Fibroblast of lung (primary cell): ENCODE data around the gene TRIP12. TPM values are rescaled to one million over a fixed set of nuclear protein-coding genes. Genes with fewer than 3 reads are reported as not detected.

Experiments
- DNase-seq, 2 donors: peaks; one replicate each; pipeline versions ENCODE4 v3.0.0 to v3.0.0-alpha.2; 2010; ENCODE audit warnings: low read depth in 2 of 2
- H2AFZ ChIP-seq: 2 replicates; pipeline ENCODE4 v1.5.1; 2012; ENCODE audit warnings: low read length, control low read depth, inconsistent platforms
- H3K27ac ChIP-seq: 2 replicates; pipeline ENCODE4 v1.5.1; 2011; ENCODE audit warnings: low read length, control low read depth; ENCODE audit not compliant: insufficient read depth
- H3K27me3 ChIP-seq: 2 replicates; pipeline ENCODE4 v1.5.1; 2011; ENCODE audit warnings: mild to moderate bottlenecking, low read length; ENCODE audit not compliant: control insufficient read depth, insufficient read depth
- H3K36me3 ChIP-seq: 2 replicates; pipeline ENCODE4 v1.5.1; 2011; ENCODE audit warnings: low read length; ENCODE audit not compliant: control insufficient read depth, insufficient read depth
- H3K4me1 ChIP-seq: 2 replicates; pipeline ENCODE4 v1.5.1; 2011; ENCODE audit warnings: low read length; ENCODE audit not compliant: control insufficient read depth, insufficient read depth; ENCODE audit errors: extremely low read depth
- H3K4me2 ChIP-seq: 2 replicates; pipeline ENCODE4 v1.5.1; 2011; ENCODE audit warnings: low read length, control low read depth; ENCODE audit not compliant: insufficient read depth; ENCODE audit errors: extremely low read depth
- H3K4me3 ChIP-seq, 4 experiments: fragments of 200-600 bp in 1 of 4; sonication (generic) in 1 of 4; replicated peaks in 1 of 4; 2 replicates each; pipeline ENCODE4 v1.5.1; 2011 to 2016; ENCODE audit warnings: low read length in 4 of 4, low read depth in 3 of 4, mild to moderate bottlenecking in 3 of 4, control low read depth in 2 of 4, inconsistent platforms in 1 of 4, mixed read lengths in 1 of 4; ENCODE audit not compliant: insufficient read depth in 1 of 4; ENCODE audit errors: control extremely low read depth in 1 of 4
- H3K79me2 ChIP-seq: 2 replicates; pipeline ENCODE4 v1.5.1; 2012; ENCODE audit warnings: mild to moderate bottlenecking, low read length, inconsistent platforms; ENCODE audit not compliant: control insufficient read depth, insufficient read depth
- H3K9ac ChIP-seq: 2 replicates; pipeline ENCODE4 v1.5.1; 2011; ENCODE audit warnings: mild to moderate bottlenecking, low read length, control low read depth; ENCODE audit not compliant: insufficient read depth
- H3K9me3 ChIP-seq: 2 replicates; pipeline ENCODE4 v1.5.1; 2012; ENCODE audit warnings: low read depth, low read length; ENCODE audit not compliant: control insufficient read depth, insufficient read depth
- H4K20me1 ChIP-seq: 2 replicates; pipeline ENCODE4 v1.5.1; 2011; ENCODE audit warnings: low read length; ENCODE audit not compliant: control insufficient read depth, insufficient read depth; ENCODE audit errors: extremely low read depth
- CTCF ChIP-seq, 2 donors: IDR thresholded peaks in 1 of 2; conservative IDR thresholded peaks in 1 of 2; 1 replicate in 1 of 2; 2 replicates in 1 of 2; pipeline ENCODE4 v1.5.1; 2011 to 2012; ENCODE audit warnings: low read length in 2 of 2, control low read depth in 1 of 2, inconsistent platforms in 1 of 2, low read depth in 1 of 2, mild to moderate bottlenecking in 1 of 2
- EZH2 ChIP-seq: IDR thresholded peaks from 2 replicates; pipeline ENCODE4 v1.5.1; 2012; ENCODE audit warnings: low read length, control low read depth, mild to moderate bottlenecking; ENCODE audit errors: missing control alignments
- polyA plus RNA-seq, 2 donors: library from polyadenylated mRNA; depleted of rRNA in 1 of 2; stranded (reverse) in 1 of 2; unstranded in 1 of 2; fragments of >200 nt; gene quantifications; 2 replicates each; pipeline ENCODE4 v1.2.1, GENCODE V29; 2011 to 2012; ENCODE audit warnings: missing spikeins in 1 of 2
- total RNA-seq: library from RNA; depleted of rRNA; stranded (reverse); fragments of >200 nt; gene quantifications from 2 replicates; pipeline ENCODE4 v1.2.1, GENCODE V29; 2014

Gene TRIP12
- total and polyA plus RNA-seq, 2 donors (not counting 1 experiment from before 2014, with no cell fraction given), result 122 to 277 TPM

DNA sequence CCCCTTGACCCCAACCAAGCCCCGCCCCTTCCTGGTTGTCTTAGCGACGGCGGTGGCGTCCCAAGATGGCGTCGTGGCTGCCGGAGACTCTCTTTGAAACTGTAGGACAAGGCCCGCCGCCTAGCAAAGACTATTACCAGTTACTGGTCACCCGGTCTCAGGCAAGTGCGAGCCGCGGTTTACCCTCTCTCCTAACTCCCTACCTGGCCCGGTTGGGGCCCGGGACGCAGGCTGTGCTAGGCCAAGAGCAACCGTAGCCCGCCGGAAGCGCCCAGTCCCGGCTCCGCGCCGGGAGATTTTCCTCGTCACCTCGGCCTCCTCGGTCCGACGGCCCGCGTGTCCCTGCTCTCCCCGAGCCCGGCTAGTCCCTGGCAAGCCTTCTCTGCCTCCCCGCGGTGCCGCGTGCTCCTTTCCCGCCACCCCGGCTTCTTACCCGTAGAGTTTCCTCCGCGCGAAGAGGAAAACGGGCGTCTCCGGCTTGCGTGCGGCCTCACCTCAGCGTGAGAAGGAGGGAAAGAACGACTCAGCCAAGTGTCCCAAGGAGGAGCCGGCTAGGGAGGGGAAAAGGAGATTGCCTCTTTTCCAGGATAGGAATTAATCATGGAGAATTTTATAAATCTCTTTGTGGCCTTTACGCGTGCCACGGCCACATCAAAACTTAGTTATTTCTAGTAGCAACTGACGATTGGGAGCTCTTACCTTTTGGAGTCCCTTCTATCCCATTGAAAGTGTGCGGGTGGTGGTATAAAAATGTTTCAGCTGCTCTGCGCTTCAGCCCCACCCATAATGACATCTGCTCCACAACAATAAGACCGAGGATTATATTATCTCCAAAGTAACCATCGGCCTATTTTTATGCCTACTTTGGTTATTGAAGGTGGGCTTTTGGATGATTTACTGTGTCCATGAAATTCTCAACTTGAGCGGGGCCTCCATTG lies 909 bp upstream of the TRIP12 start, which contains the start of gene FBXO36:
FBXO36 (plus strand) TSS at position 55 of the 938 bp plus-strand sequence; CDS start at position 66, 11 bp downstream.
- H3K27me3 ChIP-seq, result no peaks in the 10 kb centered on the region
- no peaks in the 10 kb centered on the region for H3K9me3 ChIP-seq
- no peaks in the 10 kb centered on the region for H4K20me1 ChIP-seq
- H3K36me3 ChIP-seq, result peaks cover 1% of the 10 kb centered on the region
- peak within 1 kb of the TSS; percentile 97 for H3K27ac ChIP-seq
- peak within 1 kb of the TSS; percentile 98 for H2AFZ ChIP-seq
- peaks cover 3% of the 10 kb centered on the region for H3K4me1 ChIP-seq
- H3K9ac ChIP-seq, result peak within 1 kb of the TSS; percentile 93
- peaks cover 43% of the 10 kb centered on the region for H3K79me2 ChIP-seq
- TF ChIP-seq CTCF (conservative IDR thresholded peaks at IDR 0.05 in 1 of 2, IDR thresholded peaks at IDR 0.05 in 1 of 2; ENCODE audit: low read depth in 1 of 2, low read length in 2 of 2), result no peak
- no peak for TF ChIP-seq EZH2
- peak within 1 kb of the TSS; percentile 64 for H3K4me2 ChIP-seq
- peak within 1 kb of the TSS; percentile 85 to 97 (median 92) for H3K4me3 ChIP-seq
- peak in 1 of 2 donors; percentile 64 for DNase-seq

DNA sequence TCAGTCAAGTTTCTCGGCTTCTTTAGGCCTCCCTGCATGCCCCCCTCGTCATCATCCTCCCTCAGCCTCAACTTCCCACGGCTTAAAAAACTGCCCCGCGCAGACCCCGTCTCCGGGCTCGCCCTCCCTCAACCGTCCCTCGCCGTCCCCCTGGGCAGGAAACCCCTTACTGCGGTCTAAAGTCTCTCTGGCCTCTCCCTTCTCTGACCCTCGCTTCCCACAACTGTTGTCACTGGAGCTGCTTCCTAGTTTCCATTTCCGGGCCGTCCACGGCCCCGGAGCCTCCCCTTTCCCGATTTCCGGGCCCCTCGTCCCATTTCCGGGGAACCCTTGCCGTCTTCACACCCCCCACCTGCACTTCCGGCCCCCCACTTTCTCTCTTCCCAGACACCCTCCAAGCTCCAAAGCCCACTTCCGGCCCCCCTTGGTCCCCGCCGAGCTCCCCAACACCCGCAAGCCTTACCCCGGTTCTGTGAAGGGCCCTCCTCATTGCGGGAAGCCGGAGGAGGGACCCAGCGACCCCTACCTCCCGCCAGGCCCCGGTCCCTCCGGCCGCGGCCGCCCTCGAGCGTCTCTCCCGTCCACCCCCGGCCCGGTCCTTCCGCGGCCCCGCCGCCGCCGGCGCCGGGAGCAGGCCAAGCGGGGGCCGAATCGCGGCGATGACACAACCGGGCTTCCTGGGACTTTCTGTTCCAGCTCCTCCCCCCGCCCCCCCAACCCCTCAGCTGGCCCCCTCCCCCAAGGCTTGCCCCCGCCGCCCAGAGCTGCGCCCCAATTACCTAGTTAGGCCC lies 513 bp downstream of the TRIP12 start:
- TF ChIP-seq EZH2 (no peak), CTCF (conservative IDR thresholded peaks at IDR 0.05 in 1 of 2, IDR thresholded peaks at IDR 0.05 in 1 of 2; ENCODE audit: low read depth in 1 of 2, low read length in 2 of 2) (no peak)
- Histone ChIP-seq H3K4me3 (peak overlapping the region; percentile 85 to 97 (median 92)), H3K9ac (peak overlapping the region; percentile 93), H3K4me2 (peak overlapping the region; percentile 78), H2AFZ (no peak overlapping the region), H4K20me1 (no peaks in the 10 kb centered on the region), H3K4me1 (no peaks in the 10 kb centered on the region), H3K27me3 (no peaks in the 10 kb centered on the region), H3K27ac (peak overlapping the region; percentile 97), H3K36me3 (peaks cover 3% of the 10 kb centered on the region), H3K9me3 (no peaks in the 10 kb centered on the region), H3K79me2 (peaks cover 53% of the 10 kb centered on the region)
- peak; percentile 42 to 63 for DNase-seq
